IMR-90 (cell line): Measurements from ENCODE around the gene ACSS1. TPM values are rescaled to one million over a fixed set of nuclear protein-coding genes. Genes with fewer than 3 reads are reported as not detected.

Source experiments
- ATAC-seq: fragments of 200-7000 bp; cut with Tn5 transposase; 2 replicates; pipeline ENCODE4 v1.9.1; 2020; ENCODE audit warnings: low read depth, mild to moderate bottlenecking, moderate library complexity
- BruUV-seq: library from RNA; stranded (reverse); fragments of 400-500 nt; replicated peaks from 2 replicates; lab custom pipeline; 2021; lab: Mats Ljungman, UMichigan
- CTCF ChIA-PET: fragments of 300-600 bp; formaldehyde crosslinking; extraction: SDS; loops from one replicate; lab custom pipeline; 2021; ENCODE audit warnings: antibody characterized with exemption; lab: Yijun Ruan, JAX
- POLR2A ChIA-PET: fragments of 300-600 bp; sonication (Branson Sonifier 250); formaldehyde crosslinking; loops from one replicate; lab custom pipeline; 2022; ENCODE audit warnings: antibody characterized with exemption; ENCODE audit not compliant: unreplicated experiment; lab: Charles Lee
- DNase-seq: peaks from one replicate; pipeline ENCODE4 v3.0.0; 2013
- H2AFZ ChIP-seq: replicated peaks from 2 replicates; pipeline ENCODE3; 2013; ENCODE audit warnings: low read length, mild to moderate bottlenecking; ENCODE audit not compliant: poor library complexity
- H2AK5ac ChIP-seq: 2 replicates; pipeline ENCODE4 v1.6.1; 2013; ENCODE audit warnings: low read depth, low read length, inconsistent platforms
- H2AK9ac ChIP-seq: replicated peaks from 2 replicates; pipeline ENCODE3; 2013; ENCODE audit warnings: mild to moderate bottlenecking, low read depth, low read length, moderate library complexity; ENCODE audit not compliant: poor library complexity
- H2BK120ac ChIP-seq: 2 replicates; pipeline ENCODE4 v1.6.1; 2013; ENCODE audit warnings: low read depth, low read length, inconsistent platforms
- H2BK15ac ChIP-seq: 3 replicates; pipeline ENCODE4 v1.6.1; 2013; ENCODE audit warnings: low read depth, low read length, inconsistent platforms
- H2BK20ac ChIP-seq: 2 replicates; pipeline ENCODE4 v1.6.1; 2013; ENCODE audit warnings: low read depth, mild to moderate bottlenecking, inconsistent platforms, low read length, moderate library complexity
- H2BK5ac ChIP-seq: 2 replicates; pipeline ENCODE4 v1.6.1; 2013; ENCODE audit warnings: mild to moderate bottlenecking, low read depth, low read length, inconsistent platforms; ENCODE audit not compliant: poor library complexity, severe bottlenecking
- H3K14ac ChIP-seq: replicated peaks from 2 replicates; pipeline ENCODE4 v1.6.1; 2013; ENCODE audit warnings: low read depth, low read length, inconsistent platforms
- H3K18ac ChIP-seq: 2 replicates; pipeline ENCODE4 v1.6.1; 2013; ENCODE audit warnings: low read depth, low read length, control low read depth
- H3K23ac ChIP-seq: 2 replicates; pipeline ENCODE4 v1.6.1; 2013; ENCODE audit warnings: low read depth, low read length, inconsistent platforms
- H3K27ac ChIP-seq: 2 replicates; pipeline ENCODE4 v1.5.1; 2013; ENCODE audit warnings: mild to moderate bottlenecking, control low read depth, low read length; ENCODE audit not compliant: insufficient read depth
- H3K27me3 ChIP-seq: 2 replicates; pipeline ENCODE4 v1.6.1; 2013; ENCODE audit warnings: low read length; ENCODE audit not compliant: control insufficient read depth, insufficient read depth
- H3K36me3 ChIP-seq: 2 replicates; pipeline ENCODE4 v1.6.1; 2013; ENCODE audit warnings: low read length, mixed read lengths; ENCODE audit not compliant: control insufficient read depth, insufficient read depth
- H3K4ac ChIP-seq: 2 replicates; pipeline ENCODE4 v1.6.1; 2013; ENCODE audit warnings: low read depth, low read length, inconsistent platforms
- H3K4me1 ChIP-seq: 2 replicates; pipeline ENCODE4 v1.6.1; 2013; ENCODE audit warnings: low read length, mixed read lengths; ENCODE audit not compliant: control insufficient read depth, insufficient read depth
- H3K4me2 ChIP-seq: 2 replicates; pipeline ENCODE4 v1.6.1; 2013; ENCODE audit warnings: low read depth, mild to moderate bottlenecking, control low read depth, low read length, moderate library complexity
- H3K4me3 ChIP-seq: 2 replicates; pipeline ENCODE4 v1.5.1; 2013; ENCODE audit warnings: low read depth, mild to moderate bottlenecking, control low read depth, low read length, moderate library complexity; ENCODE audit not compliant: insufficient read depth
- H3K56ac ChIP-seq: 2 replicates; pipeline ENCODE4 v1.6.1; 2013; ENCODE audit warnings: low read length, inconsistent platforms; ENCODE audit not compliant: insufficient read depth; ENCODE audit errors: extremely low read depth
- H3K79me1 ChIP-seq, 2 experiments: 2 replicates each; pipeline ENCODE4 v1.6.1; 2013; ENCODE audit warnings: low read length in 2 of 2, inconsistent platforms in 1 of 2, low read depth in 1 of 2
- H3K9ac ChIP-seq: 2 replicates; pipeline ENCODE4 v1.6.1; 2013; ENCODE audit warnings: low read depth, low read length, control low read depth
- H3K9me1 ChIP-seq: 2 replicates; pipeline ENCODE4 v1.6.1; 2013; ENCODE audit warnings: low read length, inconsistent platforms; ENCODE audit not compliant: insufficient read depth
- H3K9me3 ChIP-seq: 2 replicates; pipeline ENCODE4 v1.6.1; 2013; ENCODE audit warnings: low read length; ENCODE audit not compliant: control insufficient read depth, insufficient read depth
- H4K20me1 ChIP-seq: 2 replicates; pipeline ENCODE4 v1.6.1; 2013; ENCODE audit warnings: low read length, inconsistent platforms; ENCODE audit not compliant: insufficient read depth
- H4K5ac ChIP-seq: 2 replicates; pipeline ENCODE4 v1.6.1; 2013; ENCODE audit warnings: mild to moderate bottlenecking, low read depth, low read length, control low read depth
- H4K8ac ChIP-seq, 2 experiments: 2 replicates each; pipeline ENCODE4 v1.6.1; 2013; ENCODE audit warnings: low read depth in 2 of 2, low read length in 2 of 2, control low read depth in 1 of 2, inconsistent platforms in 1 of 2
- H4K91ac ChIP-seq: 2 replicates; pipeline ENCODE4 v1.6.1; 2013; ENCODE audit warnings: low read depth, low read length, inconsistent platforms; ENCODE audit not compliant: insufficient read depth
- BHLHE40 ChIP-seq: fragments of 150-350 bp; IDR thresholded peaks from 2 replicates; pipeline ENCODE4 v1.6.1; 2016; ENCODE audit warnings: mild to moderate bottlenecking, low read depth, low read length
- CEBPB ChIP-seq: IDR thresholded peaks from 2 replicates; pipeline ENCODE4 v1.6.1; 2012; ENCODE audit warnings: low read depth, low read length, improper control_type of control experiment
- CHD1 ChIP-seq: IDR thresholded peaks from 2 replicates; pipeline ENCODE4 v1.6.1; 2012; ENCODE audit warnings: low read depth, low read length, improper control_type of control experiment
- FOS ChIP-seq: fragments of 150-350 bp; IDR thresholded peaks from 2 replicates; pipeline ENCODE4 v1.6.1; 2016; ENCODE audit warnings: low read depth, low read length
- MAFK ChIP-seq: IDR thresholded peaks from 2 replicates; pipeline ENCODE4 v1.6.1; 2012; ENCODE audit warnings: low read depth, low read length, improper control_type of control experiment
- MAZ ChIP-seq: IDR thresholded peaks from 2 replicates; pipeline ENCODE4 v1.6.1; 2012; ENCODE audit warnings: low read depth, mild to moderate bottlenecking, low read length, improper control_type of control experiment, moderate library complexity, borderline replicate concordance
- MXI1 ChIP-seq: IDR thresholded peaks from 2 replicates; pipeline ENCODE4 v1.6.1; 2012; ENCODE audit warnings: low read depth, mild to moderate bottlenecking, low read length, moderate library complexity, borderline replicate concordance
- NFE2L2 ChIP-seq: fragments of 150-350 bp; IDR thresholded peaks from 2 replicates; pipeline ENCODE4 v1.6.1; 2016; ENCODE audit warnings: low read depth, mild to moderate bottlenecking, low read length
- POLR2A ChIP-seq: IDR thresholded peaks from 2 replicates; pipeline ENCODE4 v1.6.1; 2012; ENCODE audit warnings: mild to moderate bottlenecking, low read depth, low read length
- RAD21 ChIP-seq: IDR thresholded peaks from 2 replicates; pipeline ENCODE4 v1.6.1; 2012; ENCODE audit warnings: low read length, improper control_type of control experiment
- RFX5 ChIP-seq: IDR thresholded peaks from 2 replicates; pipeline ENCODE4 v1.8.0; 2012; ENCODE audit warnings: low read depth, mild to moderate bottlenecking, low read length, moderate library complexity
- SMC3 ChIP-seq: fragments of 150-350 bp; IDR thresholded peaks from 2 replicates; pipeline ENCODE4 v1.6.1; 2016; ENCODE audit warnings: low read depth, mild to moderate bottlenecking, antibody characterized with exemption, low read length, moderate library complexity
- WGBS, 2 experiments: methylation state at CpG; one replicate each; pipeline versions ENCODE4 v1.1.5 to v1.1.7; 2013; ENCODE audit warnings: missing lambda C conversion rate in 2 of 2; ENCODE audit not compliant: insufficient read length in 1 of 2; ENCODE audit errors: extremely low coverage in 2 of 2; 5-methylcytosine and 5-hydroxymethylcytosine counted together
- dilution Hi-C: fragments of 300-500 bp; cut with HindIII; formaldehyde crosslinking; loops from one replicate; pipeline ENCODE4 v1.14.3; 2018; ENCODE audit warnings: low sequenced_read_pairs; ENCODE audit not compliant: unreplicated experiment
- in situ Hi-C: fragments of 300-500 bp; cut with MboI; formaldehyde crosslinking; loops from 3 replicates; pipeline ENCODE4 v1.14.3; 2019; ENCODE audit warnings: low sequenced_read_pairs, inconsistent platforms, mixed read lengths
- intact Hi-C: fragments of 100-400 bp; cut with micrococcal nuclease; formaldehyde crosslinking; loops from 2 replicates; pipeline ENCODE4 v1.10.0; 2022
- polyA plus RNA-seq, 3 experiments: library from polyadenylated mRNA; depleted of rRNA; stranded (reverse); fragments of >200 nt; gene quantifications; 2 replicates each; pipeline ENCODE4 v1.2.3, GENCODE V29; 2012; ENCODE audit warnings: low replicate concordance in 1 of 3
- total RNA-seq: library from RNA; depleted of rRNA; stranded (reverse); fragments of >200 nt; gene quantifications from 2 replicates; pipeline ENCODE4 v1.2.3, GENCODE V29; 2012
- TF ChIP-seq, protein P1 (sequence below): fragments of 150-350 bp; IDR thresholded peaks from 2 replicates; pipeline ENCODE4 v1.6.1; 2016; ENCODE audit warnings: low read depth, mild to moderate bottlenecking, low read length, moderate library complexity, borderline replicate concordance
- TF ChIP-seq, protein P2 (sequence below): fragments of 150-350 bp; IDR thresholded peaks from 2 replicates; pipeline ENCODE4 v1.6.1; 2017; ENCODE audit warnings: mild to moderate bottlenecking, antibody characterized with exemption, low read length, low read depth
- TF ChIP-seq, protein P3 (sequence below): conservative IDR thresholded peaks from 2 replicates; pipeline ENCODE4 v1.5.1; 2012; ENCODE audit warnings: mild to moderate bottlenecking, low read depth, low read length, improper control_type of control experiment

ACSS1 gene
- total and polyA plus RNA-seq, 2 of the 4 experiments (the other 2 are of a cell fraction): 0.72 to 1.2 TPM

- Histone ChIP-seq H2AK5ac (no peak overlapping the region), H3K9ac (no peak overlapping the region), H3K27me3 (peaks cover 35% of the 10 kb centered on the region; the same call in 1 of the 2 replicates), H2BK20ac (no peak overlapping the region), H2BK120ac (no peak overlapping the region), H3K23ac (no peak overlapping the region), H3K4ac (no peak overlapping the region), H4K91ac (no peak overlapping the region), H4K20me1 (0 out of 2 replicates have a peak, but pooled peaks cover 7% of the 10 kb centered on the region), H2AK9ac (no peak overlapping the region), H3K4me1 (peaks cover 3% of the 10 kb centered on the region; the same call in 1 of the 2 replicates), H2BK5ac (no peak overlapping the region), H3K9me3 (no peaks in the 10 kb centered on the region), H3K36me3 (no peaks in the 10 kb centered on the region), H3K79me1 (no peaks in the 10 kb centered on the region), H2BK15ac (no peak overlapping the region), H3K9me1 (peaks cover 2% of the 10 kb centered on the region; the same call in 1 of the 2 replicates), H3K18ac (no peak overlapping the region), H2AFZ (no peak overlapping the region), H4K8ac (no peak overlapping the region), H3K4me2 (no peak overlapping the region), H3K56ac (no peak overlapping the region), H3K14ac (no peak overlapping the region), H4K5ac (no peak overlapping the region), H3K4me3 (no peak overlapping the region), H3K27ac (no peak overlapping the region)
- ChIA-PET CTCF (no interaction called here), POLR2A (no interaction called here)
- WGBS, 2 experiments: 36% methylated on average over 5 of the region's 16 CpGs; no CpG with 5 or more reads in 1 of the 2 experiments
- DNase-seq (no peak), ATAC-seq (no peak)
- no TSS peak for BruUV-seq
- dilution Hi-C loops (no loop called here), in situ Hi-C loops (no loop called here), intact Hi-C loops (no loop called here)
- no peak for TF ChIP-seq MAZ
- TF ChIP-seq CHD1: no peak
- no peak for TF ChIP-seq MXI1
- TF ChIP-seq, protein P1, sequence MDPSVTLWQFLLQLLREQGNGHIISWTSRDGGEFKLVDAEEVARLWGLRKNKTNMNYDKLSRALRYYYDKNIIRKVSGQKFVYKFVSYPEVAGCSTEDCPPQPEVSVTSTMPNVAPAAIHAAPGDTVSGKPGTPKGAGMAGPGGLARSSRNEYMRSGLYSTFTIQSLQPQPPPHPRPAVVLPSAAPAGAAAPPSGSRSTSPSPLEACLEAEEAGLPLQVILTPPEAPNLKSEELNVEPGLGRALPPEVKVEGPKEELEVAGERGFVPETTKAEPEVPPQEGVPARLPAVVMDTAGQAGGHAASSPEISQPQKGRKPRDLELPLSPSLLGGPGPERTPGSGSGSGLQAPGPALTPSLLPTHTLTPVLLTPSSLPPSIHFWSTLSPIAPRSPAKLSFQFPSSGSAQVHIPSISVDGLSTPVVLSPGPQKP: no peak
- no peak for TF ChIP-seq SMC3
- TF ChIP-seq, protein P2, sequence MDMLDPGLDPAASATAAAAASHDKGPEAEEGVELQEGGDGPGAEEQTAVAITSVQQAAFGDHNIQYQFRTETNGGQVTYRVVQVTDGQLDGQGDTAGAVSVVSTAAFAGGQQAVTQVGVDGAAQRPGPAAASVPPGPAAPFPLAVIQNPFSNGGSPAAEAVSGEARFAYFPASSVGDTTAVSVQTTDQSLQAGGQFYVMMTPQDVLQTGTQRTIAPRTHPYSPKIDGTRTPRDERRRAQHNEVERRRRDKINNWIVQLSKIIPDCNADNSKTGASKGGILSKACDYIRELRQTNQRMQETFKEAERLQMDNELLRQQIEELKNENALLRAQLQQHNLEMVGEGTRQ: no peak
- no peak for TF ChIP-seq FOS
- TF ChIP-seq NFE2L2: no peak
- TF ChIP-seq RAD21: no peak
- no peak for TF ChIP-seq POLR2A
- no peak for TF ChIP-seq MAFK
- no peak for TF ChIP-seq BHLHE40
- TF ChIP-seq CEBPB: no peak
- no peak for TF ChIP-seq RFX5
- TF ChIP-seq, protein P3, sequence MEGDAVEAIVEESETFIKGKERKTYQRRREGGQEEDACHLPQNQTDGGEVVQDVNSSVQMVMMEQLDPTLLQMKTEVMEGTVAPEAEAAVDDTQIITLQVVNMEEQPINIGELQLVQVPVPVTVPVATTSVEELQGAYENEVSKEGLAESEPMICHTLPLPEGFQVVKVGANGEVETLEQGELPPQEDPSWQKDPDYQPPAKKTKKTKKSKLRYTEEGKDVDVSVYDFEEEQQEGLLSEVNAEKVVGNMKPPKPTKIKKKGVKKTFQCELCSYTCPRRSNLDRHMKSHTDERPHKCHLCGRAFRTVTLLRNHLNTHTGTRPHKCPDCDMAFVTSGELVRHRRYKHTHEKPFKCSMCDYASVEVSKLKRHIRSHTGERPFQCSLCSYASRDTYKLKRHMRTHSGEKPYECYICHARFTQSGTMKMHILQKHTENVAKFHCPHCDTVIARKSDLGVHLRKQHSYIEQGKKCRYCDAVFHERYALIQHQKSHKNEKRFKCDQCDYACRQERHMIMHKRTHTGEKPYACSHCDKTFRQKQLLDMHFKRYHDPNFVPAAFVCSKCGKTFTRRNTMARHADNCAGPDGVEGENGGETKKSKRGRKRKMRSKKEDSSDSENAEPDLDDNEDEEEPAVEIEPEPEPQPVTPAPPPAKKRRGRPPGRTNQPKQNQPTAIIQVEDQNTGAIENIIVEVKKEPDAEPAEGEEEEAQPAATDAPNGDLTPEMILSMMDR: no peak
These were observed 8.5 kb downstream of the ACSS1 start for GRCh38 chr20:25049261-25050060.
